K562 (cell line): Measurements from ENCODE around the gene STAT6. TPM values are rescaled to one million over a fixed set of nuclear protein-coding genes. Genes with fewer than 3 reads are reported as not detected.

Source experiments
- CHD2 ChIP-seq: IDR thresholded peaks from 2 replicates; pipeline ENCODE4 v1.6.1; 2011; ENCODE audit warnings: low read depth, low read length
- CREB1 ChIP-seq, 2 experiments: sonication (generic) in 1 of 2; formaldehyde crosslinking in 1 of 2; IDR thresholded peaks; 2 replicates each; pipeline versions ENCODE4 v1.6.1 to v1.8.0; 2012 to 2022; ENCODE audit warnings: inconsistent platforms in 1 of 2, mild to moderate bottlenecking in 1 of 2, missing genetic modification reagents in 1 of 2, moderate library complexity in 1 of 2
- CSDE1 ChIP-seq, 2 experiments: fragments of 450-650 bp; IDR thresholded peaks; 2 replicates each; pipeline ENCODE4 v1.6.1; 2016; ENCODE audit warnings: mild to moderate bottlenecking in 1 of 2
- POLR2A ChIP-seq: fragments of 450-650 bp; conservative IDR thresholded peaks from 2 replicates; pipeline ENCODE4 v1.6.1; 2016
- RB1 ChIP-seq: fragments of 450-650 bp; IDR thresholded peaks from 2 replicates; pipeline ENCODE4 v1.6.1; 2017; ENCODE audit warnings: low read depth, mild to moderate bottlenecking
- RBM22 ChIP-seq: fragments of 200-400 bp; formaldehyde crosslinking; IDR thresholded peaks from 2 replicates; pipeline ENCODE4 v1.6.1; 2018; ENCODE audit warnings: low read length, low read depth; ENCODE audit not compliant: poor library complexity, severe bottlenecking
- SMARCA4 ChIP-seq: fragments of 450-650 bp; IDR thresholded peaks from 2 replicates; pipeline ENCODE4 v1.6.1; 2016
- SP1 ChIP-seq: sonication (generic); formaldehyde crosslinking; IDR thresholded peaks from 2 replicates; pipeline ENCODE4 v1.8.1; 2022; ENCODE audit warnings: mild to moderate bottlenecking, missing genetic modification reagents
- SRF ChIP-seq, 2 experiments: fragments of 250-450, 450-650 bp in 1 of 2; sonication (Bioruptor Pico) in 1 of 2; sonication (generic) in 1 of 2; formaldehyde crosslinking; IDR thresholded peaks; 2 replicates each; pipeline versions ENCODE4 v1.5.0 to v1.5.1; 2020 to 2022; ENCODE audit warnings: mild to moderate bottlenecking in 1 of 2, missing genetic modification reagents in 1 of 2
- ZNF174 ChIP-seq: fragments of 250-450 bp; sonication (Bioruptor Pico); IDR thresholded peaks from 2 replicates; pipeline ENCODE4 v1.4.0; 2020; ENCODE audit warnings: mild to moderate bottlenecking
- polyA plus RNA-seq, 8 experiments: library from polyadenylated mRNA; depleted of rRNA in 4 of 8; stranded (reverse) in 5 of 8; unstranded in 3 of 8; fragments of >200 nt; fragmentation: Nextera tagmentation in 2 of 8; fragmentation: Illumina TruSeq in 1 of 8; extraction: Ambion mirVana in 2 of 8; extraction: Trizol in 1 of 8; gene quantifications; 2 replicates each; pipeline versions ENCODE4 v1.2.1 to v1.2.3, GENCODE V29; 2011 to 2014; ENCODE audit warnings: inconsistent platforms in 1 of 8, missing spikeins in 1 of 8
- total RNA-seq, 7 experiments: library from RNA; depleted of rRNA in 6 of 7; stranded (reverse); fragments of >200 nt in 6 of 7; fragmentation: Illumina TruSeq in 2 of 7; extraction: Trizol in 2 of 7; gene quantifications; 2 replicates each; pipeline versions ENCODE4 v1.2.1 to v1.2.3, GENCODE V29; 2011 to 2021; ENCODE audit warnings: low replicate concordance in 1 of 7
- TF ChIP-seq, protein P1 (sequence below), 2 experiments: fragments of 450-650 bp; formaldehyde crosslinking in 1 of 2; IDR thresholded peaks; 2 replicates each; pipeline versions ENCODE4 v1.4.0 to v1.6.1; 2014 to 2020; ENCODE audit warnings: mild to moderate bottlenecking in 2 of 2, borderline replicate concordance in 1 of 2, low read depth in 1 of 2
- TF ChIP-seq, protein P2 (sequence below): IDR thresholded peaks from 2 replicates; pipeline ENCODE4 v1.6.1; 2012; ENCODE audit warnings: low read depth, low read length, improper control_type of control experiment, borderline replicate concordance
- TF ChIP-seq, protein P3 (sequence below): sonication (generic); formaldehyde crosslinking; IDR thresholded peaks from 2 replicates; pipeline ENCODE4 v1.8.1; 2023; ENCODE audit warnings: mild to moderate bottlenecking, missing genetic modification reagents

Gene STAT6
- total and polyA plus RNA-seq, 9 of the 15 experiments (the other 6 are each of a cell fraction or from before 2014, with no cell fraction given): 2.4 to 49.5 (median 26.5) TPM

DNA sequence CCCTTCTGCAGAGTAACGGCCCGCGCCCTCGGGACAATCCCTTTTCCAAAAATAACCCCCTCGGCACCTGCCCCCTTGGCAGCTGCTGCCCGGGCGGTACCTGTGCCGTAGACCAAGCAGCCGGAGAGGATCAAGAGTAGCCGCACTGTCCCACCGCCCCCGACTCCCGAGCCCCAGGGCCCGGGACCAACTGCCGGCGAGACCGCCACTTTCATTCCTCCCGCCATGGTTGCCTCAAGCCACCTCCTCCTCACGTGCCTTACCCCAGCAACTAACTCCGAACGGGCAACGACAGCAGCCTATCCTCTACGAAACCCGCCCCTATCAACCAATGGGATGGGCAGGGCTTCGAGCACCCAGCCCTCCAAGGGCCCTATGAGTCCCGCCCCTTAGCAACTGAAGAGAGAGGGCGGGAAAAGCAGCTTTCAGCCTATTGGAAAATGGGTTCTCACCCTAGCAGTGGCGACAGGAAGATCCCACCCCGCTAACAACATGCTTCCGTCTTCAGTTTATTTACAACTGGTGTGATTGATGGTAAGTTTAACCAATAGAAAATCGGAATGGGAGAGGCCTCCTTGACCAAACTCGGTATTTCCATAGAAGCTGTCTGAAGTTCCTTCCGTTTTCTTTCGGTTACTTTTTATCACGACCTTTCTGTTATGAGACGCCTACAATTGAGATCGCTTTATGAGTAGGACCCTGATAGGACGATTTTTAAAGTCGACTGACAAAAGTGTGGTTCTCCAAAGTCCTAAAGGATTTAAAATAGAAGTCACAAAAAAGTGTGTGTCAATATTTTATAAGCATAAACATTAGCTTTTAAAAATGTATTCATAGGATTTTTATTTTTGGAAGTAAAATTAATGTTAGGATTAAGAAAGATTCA, 32.4 kb downstream of the STAT6 start, which contains the start of gene NEMP1 (continued):
- TF ChIP-seq RBM22: no peak
- peak in 1 of 2 experiments; percentile 61; a peak in 2 of 4 replicates for TF ChIP-seq CSDE1 (IDR thresholded peaks at IDR 0.05)
- peak; percentile 83 for TF ChIP-seq CHD2
- TF ChIP-seq, protein P1, sequence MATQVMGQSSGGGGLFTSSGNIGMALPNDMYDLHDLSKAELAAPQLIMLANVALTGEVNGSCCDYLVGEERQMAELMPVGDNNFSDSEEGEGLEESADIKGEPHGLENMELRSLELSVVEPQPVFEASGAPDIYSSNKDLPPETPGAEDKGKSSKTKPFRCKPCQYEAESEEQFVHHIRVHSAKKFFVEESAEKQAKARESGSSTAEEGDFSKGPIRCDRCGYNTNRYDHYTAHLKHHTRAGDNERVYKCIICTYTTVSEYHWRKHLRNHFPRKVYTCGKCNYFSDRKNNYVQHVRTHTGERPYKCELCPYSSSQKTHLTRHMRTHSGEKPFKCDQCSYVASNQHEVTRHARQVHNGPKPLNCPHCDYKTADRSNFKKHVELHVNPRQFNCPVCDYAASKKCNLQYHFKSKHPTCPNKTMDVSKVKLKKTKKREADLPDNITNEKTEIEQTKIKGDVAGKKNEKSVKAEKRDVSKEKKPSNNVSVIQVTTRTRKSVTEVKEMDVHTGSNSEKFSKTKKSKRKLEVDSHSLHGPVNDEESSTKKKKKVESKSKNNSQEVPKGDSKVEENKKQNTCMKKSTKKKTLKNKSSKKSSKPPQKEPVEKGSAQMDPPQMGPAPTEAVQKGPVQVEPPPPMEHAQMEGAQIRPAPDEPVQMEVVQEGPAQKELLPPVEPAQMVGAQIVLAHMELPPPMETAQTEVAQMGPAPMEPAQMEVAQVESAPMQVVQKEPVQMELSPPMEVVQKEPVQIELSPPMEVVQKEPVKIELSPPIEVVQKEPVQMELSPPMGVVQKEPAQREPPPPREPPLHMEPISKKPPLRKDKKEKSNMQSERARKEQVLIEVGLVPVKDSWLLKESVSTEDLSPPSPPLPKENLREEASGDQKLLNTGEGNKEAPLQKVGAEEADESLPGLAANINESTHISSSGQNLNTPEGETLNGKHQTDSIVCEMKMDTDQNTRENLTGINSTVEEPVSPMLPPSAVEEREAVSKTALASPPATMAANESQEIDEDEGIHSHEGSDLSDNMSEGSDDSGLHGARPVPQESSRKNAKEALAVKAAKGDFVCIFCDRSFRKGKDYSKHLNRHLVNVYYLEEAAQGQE (IDR thresholded peaks at IDR 0.05; ENCODE audit: borderline replicate concordance): peak; percentile 10; the same call in 1 of the 2 replicates
- TF ChIP-seq, protein P1 (CRISPR knock-in tag; IDR thresholded peaks at IDR 0.05; ENCODE audit: low read depth): no peak
- TF ChIP-seq POLR2A: peak; percentile 94
- TF ChIP-seq SP1 (CRISPR knock-in tag): peak; percentile 91
- TF ChIP-seq, protein P2, sequence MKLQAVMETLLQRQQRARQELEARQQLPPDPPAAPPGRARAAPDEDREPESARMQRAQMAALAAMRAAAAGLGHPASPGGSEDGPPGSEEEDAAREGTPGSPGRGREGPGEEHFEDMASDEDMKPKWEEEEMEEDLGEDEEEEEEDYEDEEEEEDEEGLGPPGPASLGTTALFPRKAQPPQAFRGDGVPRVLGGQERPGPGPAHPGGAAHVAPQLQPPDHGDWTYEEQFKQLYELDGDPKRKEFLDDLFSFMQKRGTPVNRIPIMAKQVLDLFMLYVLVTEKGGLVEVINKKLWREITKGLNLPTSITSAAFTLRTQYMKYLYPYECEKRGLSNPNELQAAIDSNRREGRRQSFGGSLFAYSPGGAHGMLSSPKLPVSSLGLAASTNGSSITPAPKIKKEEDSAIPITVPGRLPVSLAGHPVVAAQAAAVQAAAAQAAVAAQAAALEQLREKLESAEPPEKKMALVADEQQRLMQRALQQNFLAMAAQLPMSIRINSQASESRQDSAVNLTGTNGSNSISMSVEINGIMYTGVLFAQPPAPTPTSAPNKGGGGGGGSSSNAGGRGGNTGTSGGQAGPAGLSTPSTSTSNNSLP: peak; percentile 66
- TF ChIP-seq CREB1 (IDR thresholded peaks at IDR 0.05): peak; percentile 63
- TF ChIP-seq CREB1 (CRISPR knock-in tag; IDR thresholded peaks at IDR 0.05): peak; percentile 68; the same call in 1 of the 2 replicates
- no peak for TF ChIP-seq ZNF174
- peak; percentile 22; the same call in 1 of the 2 replicates for TF ChIP-seq SMARCA4
- peak; percentile 88; the same call in 1 of the 2 replicates for TF ChIP-seq RB1
- TF ChIP-seq, protein P3, sequence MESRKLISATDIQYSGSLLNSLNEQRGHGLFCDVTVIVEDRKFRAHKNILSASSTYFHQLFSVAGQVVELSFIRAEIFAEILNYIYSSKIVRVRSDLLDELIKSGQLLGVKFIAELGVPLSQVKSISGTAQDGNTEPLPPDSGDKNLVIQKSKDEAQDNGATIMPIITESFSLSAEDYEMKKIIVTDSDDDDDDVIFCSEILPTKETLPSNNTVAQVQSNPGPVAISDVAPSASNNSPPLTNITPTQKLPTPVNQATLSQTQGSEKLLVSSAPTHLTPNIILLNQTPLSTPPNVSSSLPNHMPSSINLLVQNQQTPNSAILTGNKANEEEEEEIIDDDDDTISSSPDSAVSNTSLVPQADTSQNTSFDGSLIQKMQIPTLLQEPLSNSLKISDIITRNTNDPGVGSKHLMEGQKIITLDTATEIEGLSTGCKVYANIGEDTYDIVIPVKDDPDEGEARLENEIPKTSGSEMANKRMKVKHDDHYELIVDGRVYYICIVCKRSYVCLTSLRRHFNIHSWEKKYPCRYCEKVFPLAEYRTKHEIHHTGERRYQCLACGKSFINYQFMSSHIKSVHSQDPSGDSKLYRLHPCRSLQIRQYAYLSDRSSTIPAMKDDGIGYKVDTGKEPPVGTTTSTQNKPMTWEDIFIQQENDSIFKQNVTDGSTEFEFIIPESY: no peak
- TF ChIP-seq SRF (CRISPR knock-in tag; IDR thresholded peaks at IDR 0.05): peak in 1 of 2 experiments; percentile 93; a peak in 2 of 4 replicates
